SHP77 (cell line): ENCODE data around the gene TMEM248.
"Not testable (repeated sequence)": the region's sequence is repeated elsewhere in the genome, so short reads cannot be mapped to it uniquely, and the experiment has no call there.

Source experiments
- DNase-seq, 2 experiments: peaks; one replicate each; lab custom pipeline; 2025; lab: John Stamatoyannopoulos, UW

Gene TMEM248

DNA sequence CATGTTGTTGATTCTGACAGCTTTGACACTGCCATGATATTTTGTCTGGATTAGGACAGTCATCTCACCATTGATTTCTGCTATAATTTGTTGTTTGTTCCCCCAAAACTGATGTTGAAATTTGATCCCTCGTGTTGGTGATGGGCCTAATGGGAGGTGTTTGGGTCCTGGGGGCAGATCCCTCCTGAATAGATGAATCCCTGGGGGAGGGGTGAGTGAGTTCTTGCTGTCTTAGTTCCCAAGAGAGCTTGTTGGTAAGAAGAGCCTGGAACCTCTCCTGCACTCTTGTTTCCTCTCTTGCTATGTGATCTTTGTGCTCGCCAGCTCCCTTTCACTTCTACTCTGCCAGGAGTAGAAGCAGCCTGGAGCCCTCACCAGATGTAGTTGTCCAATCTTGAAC, 83.1 kb downstream of the TMEM248 start:
- not testable (repeated sequence) for DNase-seq

DNA sequence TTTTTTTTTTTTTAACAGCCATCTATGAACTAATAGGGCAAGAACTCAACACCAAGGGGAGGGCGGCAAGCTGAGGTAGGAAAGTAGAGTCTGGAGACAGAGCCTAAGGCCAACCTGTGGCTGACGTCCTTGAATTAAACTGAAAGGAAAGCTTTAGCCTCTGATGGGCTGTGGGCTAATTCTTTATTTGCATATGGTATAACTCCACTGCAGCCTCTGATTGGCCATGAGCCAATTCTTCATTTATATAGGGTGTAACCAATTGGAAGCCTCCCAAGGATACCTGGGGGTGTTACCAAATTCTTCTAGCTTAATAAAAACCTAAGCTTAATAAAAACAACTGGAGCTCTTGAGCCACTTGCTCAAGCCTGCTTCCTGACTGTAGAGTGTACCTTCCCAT, 85.9 kb downstream of the TMEM248 start:
- DNase-seq = no peak
